ENCODE results near the gene CSTPP1.

Gene CSTPP1

DNA sequence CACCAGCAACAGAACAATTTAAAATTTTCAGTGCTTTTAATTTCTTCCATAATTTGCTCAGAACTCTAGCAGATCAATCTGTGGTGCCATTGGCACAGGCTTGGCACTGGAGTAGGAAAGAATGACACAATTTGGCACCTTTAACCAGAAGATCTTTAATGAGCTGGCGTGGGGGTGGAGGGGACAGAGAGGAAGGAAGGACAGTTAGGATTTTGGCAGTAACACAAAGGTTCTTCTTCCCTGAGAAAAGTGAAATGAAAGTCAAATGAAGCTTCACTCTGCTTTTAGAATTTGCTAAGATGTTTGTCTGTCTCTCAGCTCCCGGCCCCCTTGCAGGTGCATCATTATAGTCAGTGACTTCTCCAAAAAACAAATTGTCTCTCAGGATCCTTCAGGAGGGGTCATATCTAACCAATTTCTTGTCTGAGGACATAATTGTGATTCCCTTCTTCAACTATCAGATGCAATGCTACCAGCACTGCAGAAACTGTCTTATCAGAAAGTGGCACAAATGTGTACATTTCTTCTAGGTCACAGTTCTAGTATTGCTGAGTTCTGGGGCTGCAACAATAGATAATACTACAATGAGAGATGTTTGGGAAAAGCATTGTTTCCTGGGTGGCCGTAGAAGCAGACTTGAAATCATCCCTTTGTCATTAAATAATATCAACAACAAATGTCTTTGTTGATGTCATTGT lies 66.8 kb downstream of the CSTPP1 start:
- no peak for DNase-seq (ENCODE audit: insufficient read length, low spot score)
- no peak for TF ChIP-seq POLR2A (IDR thresholded peaks at IDR 0.05; ENCODE audit: low read depth, low read length)
- peak; percentile 33 for FAIRE-seq

- no peak for TF ChIP-seq POLR2A (IDR thresholded peaks at IDR 0.05; ENCODE audit: low read depth, low read length)
- FAIRE-seq: peak; percentile 99
These were observed 68.1 kb downstream of the CSTPP1 start for GRCh38 chr11:47004595-47005033.

GRCh38 chr11:47005441-47005840 lies 68.9 kb downstream of the CSTPP1 start:
- FAIRE-seq (no peak), DNase-seq (ENCODE audit: insufficient read length, low spot score) (no peak)
- no peak for TF ChIP-seq POLR2A (IDR thresholded peaks at IDR 0.05; ENCODE audit: low read depth, low read length)

More at GRCh38 chr11:47004595-47005033, 68.1 kb downstream of the CSTPP1 start:
- DNase-seq (ENCODE audit: insufficient read length, low spot score): peak; percentile 32

GRCh38 chr11:47007579-47007978 lies 71.0 kb downstream of the CSTPP1 start:
- no peak for TF ChIP-seq POLR2A (IDR thresholded peaks at IDR 0.05; ENCODE audit: low read depth, low read length)
- DNase-seq (ENCODE audit: insufficient read length, low spot score) (no peak), FAIRE-seq (no peak)

DNA sequence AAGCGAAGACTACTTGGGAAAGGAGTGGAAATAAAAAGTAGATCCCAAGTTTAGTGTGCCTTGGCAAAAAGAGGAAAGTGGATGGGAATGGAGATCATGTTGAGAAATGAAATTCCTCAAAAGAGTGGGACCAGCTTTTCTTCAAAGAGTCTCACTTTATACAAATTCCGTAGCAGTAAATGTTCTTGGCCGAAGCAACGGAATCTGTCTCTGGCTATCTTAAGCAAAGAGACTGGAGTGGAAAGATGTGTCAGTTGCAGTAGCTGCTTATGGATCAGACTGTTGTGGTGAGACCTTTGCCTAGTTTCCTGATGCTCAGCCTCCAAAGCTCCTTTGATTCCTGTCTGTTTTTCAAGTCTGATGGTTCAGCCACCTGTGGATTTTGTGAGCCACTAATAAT lies 73.6 kb downstream of the CSTPP1 start:
- DNase-seq (ENCODE audit: insufficient read length, low spot score) (no peak), FAIRE-seq (no peak)
- no peak for TF ChIP-seq POLR2A (IDR thresholded peaks at IDR 0.05; ENCODE audit: low read depth, low read length)

DNA sequence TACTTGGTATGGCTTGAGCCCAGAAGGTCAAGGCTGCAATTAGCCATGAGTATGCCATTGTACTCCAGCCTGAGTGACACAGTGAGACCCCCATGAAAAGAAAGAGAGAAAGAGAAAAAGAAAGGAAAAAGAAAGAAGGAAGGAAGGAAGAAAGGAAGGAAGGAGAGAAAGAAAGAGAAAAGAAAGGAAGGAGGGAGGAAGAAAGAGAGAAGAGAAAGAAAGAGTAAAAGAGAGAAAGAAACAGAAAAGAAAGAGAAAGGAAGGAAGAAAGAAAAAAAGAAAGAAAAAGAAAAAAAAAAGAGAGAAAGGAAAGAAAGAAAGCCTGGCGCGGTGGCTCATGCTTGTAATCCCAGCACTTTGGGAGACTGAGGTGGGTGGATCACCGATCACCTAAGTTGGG lies 77.5 kb downstream of the CSTPP1 start:
- DNase-seq (ENCODE audit: insufficient read length, low spot score) (no peak), FAIRE-seq (no peak)
- no peak for TF ChIP-seq POLR2A (IDR thresholded peaks at IDR 0.05; ENCODE audit: low read depth, low read length)

GRCh38 chr11:47018637-47019036 lies 82.1 kb downstream of the CSTPP1 start:
- no peak for TF ChIP-seq POLR2A (IDR thresholded peaks at IDR 0.05; ENCODE audit: low read depth, low read length)
- DNase-seq (ENCODE audit: insufficient read length, low spot score) (no peak), FAIRE-seq (no peak)

DNA sequence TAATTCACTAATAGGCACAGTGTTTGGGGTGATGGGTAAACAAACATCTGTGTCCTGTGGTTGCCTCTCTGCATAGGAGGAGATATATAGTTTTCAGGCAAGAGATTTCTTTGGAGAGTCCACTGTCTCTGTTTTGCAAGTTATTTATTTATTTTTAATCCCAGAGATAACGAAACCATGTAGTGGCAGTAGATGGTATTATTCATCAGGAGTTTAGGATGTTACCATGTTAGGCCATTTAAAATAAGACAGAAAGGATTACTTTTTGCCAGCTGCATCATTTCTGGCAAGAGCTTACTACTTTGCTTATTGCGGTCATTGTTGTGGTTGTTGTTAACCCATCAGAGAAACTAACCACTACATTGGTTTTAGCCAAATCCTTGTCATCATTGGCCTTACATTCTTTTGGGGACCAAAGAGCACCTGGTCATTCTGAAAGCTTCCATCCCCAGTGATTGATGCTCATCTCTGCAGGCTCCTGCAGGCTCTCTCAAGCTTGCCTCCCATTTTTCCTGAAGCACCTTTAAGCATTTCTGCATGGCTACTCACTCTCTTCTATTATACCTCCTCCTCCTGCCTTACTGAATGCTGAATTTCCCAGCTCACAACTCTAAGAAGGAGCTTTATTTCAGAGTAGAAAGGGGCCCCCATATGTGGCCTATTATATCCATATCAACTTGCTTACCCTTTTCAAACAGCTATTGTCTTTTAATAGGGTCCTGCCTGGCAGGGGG lies 84.4 kb downstream of the CSTPP1 start:
- no peak for TF ChIP-seq POLR2A (IDR thresholded peaks at IDR 0.05; ENCODE audit: low read depth, low read length)
- DNase-seq (ENCODE audit: insufficient read length, low spot score) (no peak), FAIRE-seq (peak; percentile 45)

DNA sequence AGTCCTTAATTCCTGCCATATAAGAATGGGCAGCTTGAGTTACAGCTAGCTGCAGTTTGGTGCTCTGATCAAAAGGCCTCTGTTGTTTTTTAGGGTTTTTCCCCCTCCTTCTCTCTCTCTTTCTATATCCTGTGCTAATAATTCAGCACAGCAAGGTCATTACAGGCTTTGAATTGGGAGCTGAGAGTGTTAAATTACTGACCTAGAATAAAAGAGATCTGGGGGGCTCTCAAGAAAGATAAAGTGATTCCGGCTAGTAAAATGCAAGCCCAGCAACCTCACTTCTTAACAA lies 84.9 kb downstream of the CSTPP1 start:
- no peak for FAIRE-seq
- no peak for DNase-seq (ENCODE audit: insufficient read length, low spot score)
- TF ChIP-seq POLR2A (IDR thresholded peaks at IDR 0.05; ENCODE audit: low read depth, low read length): no peak

DNA sequence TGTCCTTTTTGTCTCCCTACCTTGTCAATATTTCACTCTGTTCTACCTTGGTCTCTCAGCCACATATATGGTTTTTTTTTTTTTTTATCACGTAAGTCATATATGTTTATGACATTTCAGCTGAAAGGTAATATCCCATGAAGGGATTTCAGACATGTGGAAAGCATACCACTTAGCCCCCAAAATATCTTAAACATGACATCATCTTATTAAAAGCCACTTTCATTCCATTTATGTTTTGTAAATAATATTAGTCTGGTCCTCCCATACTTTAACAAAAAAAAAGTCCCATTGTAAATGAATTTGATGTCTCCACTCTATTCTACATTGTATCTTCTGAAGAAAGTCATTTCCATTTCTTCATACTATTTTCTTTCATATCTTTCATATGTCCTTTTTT lies 85.4 kb downstream of the CSTPP1 start:
- TF ChIP-seq POLR2A (IDR thresholded peaks at IDR 0.05; ENCODE audit: low read depth, low read length): no peak
- no peak for FAIRE-seq
- DNase-seq (ENCODE audit: insufficient read length, low spot score): no peak

GRCh38 chr11:47028195-47029093 lies 91.9 kb downstream of the CSTPP1 start:
- FAIRE-seq (no peak), DNase-seq (ENCODE audit: insufficient read length, low spot score) (no peak)
- TF ChIP-seq POLR2A (IDR thresholded peaks at IDR 0.05; ENCODE audit: low read depth, low read length): no peak

- no peak for FAIRE-seq
- no peak for DNase-seq (ENCODE audit: insufficient read length, low spot score)
- no peak for TF ChIP-seq POLR2A (IDR thresholded peaks at IDR 0.05; ENCODE audit: low read depth, low read length)
These were observed 96.9 kb downstream of the CSTPP1 start for GRCh38 chr11:47033439-47033838.

GRCh38 chr11:47034091-47034490 lies 97.5 kb downstream of the CSTPP1 start:
- FAIRE-seq (no peak), DNase-seq (ENCODE audit: insufficient read length, low spot score) (no peak)
- TF ChIP-seq POLR2A (IDR thresholded peaks at IDR 0.05; ENCODE audit: low read depth, low read length): no peak

DNA sequence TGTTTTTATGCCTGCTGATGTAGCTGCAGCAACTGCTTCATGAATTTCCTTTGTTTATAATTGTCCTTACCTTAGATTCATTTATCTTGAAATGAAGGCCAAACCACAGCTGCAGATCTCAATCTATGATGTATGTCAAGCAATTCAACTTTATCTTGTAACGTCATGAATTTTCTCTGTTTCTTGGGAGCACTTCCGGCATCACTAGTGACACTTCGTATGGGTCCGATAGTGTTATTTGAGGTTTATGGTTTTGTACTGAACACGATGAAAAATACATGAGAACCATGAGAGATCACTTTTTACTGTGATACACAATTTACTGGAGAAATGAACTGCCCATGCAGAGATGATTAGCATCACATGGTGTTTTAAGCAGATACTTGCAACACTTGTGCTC lies 98.5 kb downstream of the CSTPP1 start:
- no peak for DNase-seq (ENCODE audit: insufficient read length, low spot score)
- TF ChIP-seq POLR2A (IDR thresholded peaks at IDR 0.05; ENCODE audit: low read depth, low read length): no peak
- FAIRE-seq: peak; percentile 6
